Measurements from ENCODE around the gene DBP. TPM values are rescaled to one million over a fixed set of nuclear protein-coding genes. Genes with fewer than 3 reads are reported as not detected.

DBP gene
- total RNA-seq, 2 donors from 2014 or later, result 14.3 to 52.7 TPM

DNA sequence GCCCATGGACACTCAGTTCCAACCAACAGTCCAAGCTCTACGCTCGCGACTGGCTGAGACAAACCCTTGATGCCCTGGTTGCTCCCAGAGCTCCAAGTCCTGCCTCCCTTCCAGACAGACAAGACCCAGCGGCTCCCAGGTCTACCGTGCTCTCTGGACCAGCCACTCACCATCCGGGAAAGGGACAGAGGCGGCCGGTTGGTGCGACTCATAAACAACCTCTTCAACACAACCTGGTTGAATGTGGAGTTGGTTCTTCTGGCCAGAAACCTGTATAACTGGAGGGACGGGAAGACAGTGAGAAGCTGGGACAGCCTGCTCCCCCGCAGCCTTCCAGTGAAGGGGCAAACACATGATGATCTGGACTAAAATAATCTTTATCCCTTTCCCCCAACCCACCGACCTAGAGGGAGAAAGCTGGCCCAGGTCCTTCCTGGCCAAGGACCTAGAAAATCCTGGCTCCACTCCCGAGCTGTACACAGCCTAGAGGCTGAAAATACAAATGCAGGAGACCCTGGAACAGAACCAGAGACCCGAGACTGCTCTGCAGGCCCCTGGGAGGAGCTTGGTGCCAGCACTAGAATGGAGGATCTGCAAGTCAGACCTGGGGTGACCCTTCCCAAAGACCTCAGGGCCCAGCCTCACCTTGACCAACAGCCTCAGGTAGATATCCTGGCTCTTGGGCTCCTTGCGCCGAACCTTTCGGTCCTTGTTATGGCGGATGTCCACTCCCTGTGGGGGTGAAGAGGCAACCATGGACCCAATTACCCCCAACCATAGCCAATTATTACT is 19.8 kb downstream of the DBP start:
- peak; percentile 55 for DNase-seq (ENCODE audit: low spot score)
- Histone ChIP-seq H3K36me3 (peaks cover 16 to 21% of the 10 kb centered on the region in 2 donors), H3K4me3 (peak overlapping the region; percentile 83 to 89), H3K4me1 (replicated peaks) (peaks cover 26% of the 10 kb centered on the region), H3K27ac (peak overlapping the region; percentile 88), H3K9me3 (no peaks in the 10 kb centered on the region), H3K27me3 (replicated peaks; ENCODE audit: insufficient read depth) (no peaks in the 10 kb centered on the region)
- intact Hi-C loops (cut with DNase I), result no loop called here
- TF ChIP-seq, protein P1, sequence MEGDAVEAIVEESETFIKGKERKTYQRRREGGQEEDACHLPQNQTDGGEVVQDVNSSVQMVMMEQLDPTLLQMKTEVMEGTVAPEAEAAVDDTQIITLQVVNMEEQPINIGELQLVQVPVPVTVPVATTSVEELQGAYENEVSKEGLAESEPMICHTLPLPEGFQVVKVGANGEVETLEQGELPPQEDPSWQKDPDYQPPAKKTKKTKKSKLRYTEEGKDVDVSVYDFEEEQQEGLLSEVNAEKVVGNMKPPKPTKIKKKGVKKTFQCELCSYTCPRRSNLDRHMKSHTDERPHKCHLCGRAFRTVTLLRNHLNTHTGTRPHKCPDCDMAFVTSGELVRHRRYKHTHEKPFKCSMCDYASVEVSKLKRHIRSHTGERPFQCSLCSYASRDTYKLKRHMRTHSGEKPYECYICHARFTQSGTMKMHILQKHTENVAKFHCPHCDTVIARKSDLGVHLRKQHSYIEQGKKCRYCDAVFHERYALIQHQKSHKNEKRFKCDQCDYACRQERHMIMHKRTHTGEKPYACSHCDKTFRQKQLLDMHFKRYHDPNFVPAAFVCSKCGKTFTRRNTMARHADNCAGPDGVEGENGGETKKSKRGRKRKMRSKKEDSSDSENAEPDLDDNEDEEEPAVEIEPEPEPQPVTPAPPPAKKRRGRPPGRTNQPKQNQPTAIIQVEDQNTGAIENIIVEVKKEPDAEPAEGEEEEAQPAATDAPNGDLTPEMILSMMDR (IDR thresholded peaks at IDR 0.05), result peak in 1 of 4 experiments; percentile 14
- TF ChIP-seq POLR2AphosphoS5 (IDR thresholded peaks at IDR 0.05), result peak; percentile 53
- no peak for TF ChIP-seq POLR2A (IDR thresholded peaks at IDR 0.05)
- WGBS, result 37% methylated on average over 18 of the region's 18 CpGs

DNA sequence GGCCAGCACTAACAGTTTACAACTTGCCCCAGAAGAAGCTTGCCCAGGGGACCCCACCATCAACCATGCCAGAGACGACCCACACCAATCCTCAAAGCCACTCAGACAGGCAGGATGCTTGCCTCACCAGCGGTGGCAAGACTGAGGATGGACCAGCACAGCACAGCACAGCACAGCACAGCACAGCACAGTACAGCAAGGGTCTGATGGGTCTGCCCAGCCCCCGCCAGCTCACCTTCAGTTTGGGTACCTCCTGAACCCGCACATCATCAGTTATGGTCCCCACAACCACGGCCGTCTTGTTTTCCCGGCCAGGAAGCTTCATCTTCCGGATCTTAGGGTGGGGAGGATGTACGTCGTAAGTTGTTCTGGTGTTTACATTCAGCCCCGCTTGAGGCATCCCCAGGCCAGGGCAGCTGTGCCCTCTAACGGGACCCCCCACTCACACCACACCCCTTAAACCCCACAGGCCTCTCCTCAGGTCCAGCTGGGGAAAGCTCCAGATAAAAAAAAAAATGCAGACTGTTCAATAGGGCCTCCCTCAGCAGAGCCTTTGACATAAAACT is 20.6 kb downstream of the DBP start:
- Histone ChIP-seq H3K4me3 (peak overlapping the region; percentile 83 to 89), H3K4me1 (replicated peaks) (peaks cover 26% of the 10 kb centered on the region), H3K27me3 (replicated peaks; ENCODE audit: insufficient read depth) (no peaks in the 10 kb centered on the region), H3K9me3 (no peaks in the 10 kb centered on the region), H3K27ac (peak overlapping the region; percentile 88), H3K36me3 (peaks cover 16 to 21% of the 10 kb centered on the region in 2 donors)
- WGBS, result 65% methylated on average over 12 of the region's 12 CpGs
- intact Hi-C loops (cut with DNase I), result no loop called here
- DNase-seq (ENCODE audit: low spot score), result no peak
- TF ChIP-seq POLR2A (IDR thresholded peaks at IDR 0.05) (no peak), POLR2AphosphoS5 (IDR thresholded peaks at IDR 0.05) (no peak)
- TF ChIP-seq, protein P1 (IDR thresholded peaks at IDR 0.05), result no peak

DNA sequence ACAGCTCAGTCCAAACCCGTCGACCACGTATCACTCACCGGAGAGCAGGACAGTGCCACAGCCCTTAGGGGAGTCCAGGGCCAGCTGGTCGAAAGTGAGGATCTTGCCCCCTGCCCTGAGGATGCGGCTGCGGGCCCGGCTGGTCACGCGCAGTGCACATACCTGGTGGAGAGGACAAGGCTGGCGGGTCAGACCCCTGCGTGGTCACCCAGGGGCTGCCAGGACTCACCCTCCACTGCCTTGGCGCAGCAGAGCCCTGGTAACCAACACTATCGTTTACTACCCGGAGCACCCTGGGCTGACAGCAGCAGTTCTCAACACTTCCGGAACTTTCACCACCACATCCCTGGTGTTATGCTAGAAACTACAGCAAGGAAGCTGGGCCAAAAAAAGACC is 21.1 kb downstream of the DBP start:
- H3K27ac ChIP-seq, result peak overlapping the region in 1 of 2 donors; percentile 88
- intact Hi-C loops (cut with DNase I), result no loop called here
- TF ChIP-seq POLR2AphosphoS5 (IDR thresholded peaks at IDR 0.05) (no peak), POLR2A (IDR thresholded peaks at IDR 0.05) (no peak)
- TF ChIP-seq, protein P1 (IDR thresholded peaks at IDR 0.05), result no peak

DNA sequence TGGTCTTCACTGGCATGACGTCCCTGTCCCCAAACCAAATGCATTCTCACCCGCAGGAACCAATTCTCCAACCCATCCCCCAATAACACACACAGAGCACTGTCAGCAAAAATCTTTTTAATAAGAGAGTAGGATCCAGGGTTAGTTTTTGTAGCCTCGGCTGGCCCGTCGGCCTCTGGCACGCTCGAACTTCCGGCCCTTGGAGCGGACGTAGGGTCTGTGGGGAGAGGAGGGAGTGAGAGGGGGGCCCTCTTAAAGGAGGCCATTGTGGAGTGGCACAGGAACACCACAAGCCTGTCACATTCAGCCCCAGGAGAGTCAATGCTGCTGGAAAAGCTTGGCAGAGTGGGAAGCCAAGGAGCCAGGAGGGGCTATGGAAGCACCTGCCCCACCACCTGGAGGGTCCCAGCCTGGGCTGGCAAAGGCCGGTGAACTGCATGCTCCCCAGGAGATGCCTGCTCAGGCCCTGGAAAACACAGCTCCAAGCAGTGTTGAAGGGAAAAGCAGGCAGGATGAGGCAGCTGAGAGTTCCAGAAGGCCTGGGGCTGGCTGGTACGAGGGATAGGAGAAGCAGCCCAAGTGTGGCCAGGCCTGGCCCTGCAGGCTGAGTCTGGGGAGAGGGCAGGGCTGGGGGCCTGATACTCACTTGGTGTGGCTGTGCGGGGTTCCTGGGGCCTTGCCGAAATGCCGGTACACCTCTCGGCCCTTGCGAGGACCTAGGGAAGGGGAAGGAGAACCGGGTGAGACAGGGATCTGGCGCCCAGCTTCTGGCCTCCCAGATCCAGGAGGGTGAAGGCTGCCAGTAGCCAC is 21.7 kb downstream of the DBP start:
- Histone ChIP-seq H3K4me3 (no peak overlapping the region), H3K27me3 (replicated peaks; ENCODE audit: insufficient read depth) (no peaks in the 10 kb centered on the region), H3K36me3 (peaks cover 16 to 21% of the 10 kb centered on the region in 2 donors), H3K4me1 (replicated peaks) (peaks cover 26% of the 10 kb centered on the region), H3K27ac (peak overlapping the region; percentile 61 to 88), H3K9me3 (no peaks in the 10 kb centered on the region)
- 61% methylated on average over 19 of the region's 19 CpGs for WGBS
- DNase-seq (ENCODE audit: low spot score), result no peak
- TF ChIP-seq, protein P1 (IDR thresholded peaks at IDR 0.05), result no peak
- intact Hi-C loops (cut with DNase I), result no loop called here

More for the DNA sequence above, 21.1 kb downstream of the DBP start:
- Histone ChIP-seq H3K4me1 (replicated peaks) (peaks cover 26% of the 10 kb centered on the region), H3K36me3 (peaks cover 16 to 21% of the 10 kb centered on the region in 2 donors), H3K4me3 (no peak overlapping the region), H3K9me3 (no peaks in the 10 kb centered on the region), H3K27me3 (replicated peaks; ENCODE audit: insufficient read depth) (no peaks in the 10 kb centered on the region)
- WGBS, result 80% methylated on average over 16 of the region's 16 CpGs
- no peak for DNase-seq (ENCODE audit: low spot score)

Data from prostate gland (tissue), 2 donors.